GM19035 (cell line): ENCODE data around the gene HHIPL1.
A peak's percentile ranks its signal among the peaks of the same experiment; 100 is the strongest.

ENCODE experiments used
- ATAC-seq: cut with Tn5 transposase; IDR thresholded peaks from one replicate; pipeline ENCODE4 v1.9.1; 2021; ENCODE audit not compliant: unreplicated experiment

Gene HHIPL1

GRCh38 chr14:99674064-99674650, 29.2 kb downstream of the HHIPL1 start:
- ATAC-seq = no peak

GRCh38 chr14:99674776-99675381, 29.9 kb downstream of the HHIPL1 start:
- ATAC-seq = no peak

- no peak for ATAC-seq
Observed at GRCh38 chr14:99675382-99675835, 30.5 kb downstream of the HHIPL1 start.

- ATAC-seq = no peak
Observed at GRCh38 chr14:99675951-99676350, 31.0 kb downstream of the HHIPL1 start.

- no peak for ATAC-seq
Observed at GRCh38 chr14:99676657-99677056, 31.7 kb downstream of the HHIPL1 start.

- no peak for ATAC-seq
Observed at GRCh38 chr14:99677231-99678140, 32.6 kb downstream of the HHIPL1 start.

- ATAC-seq = no peak
Observed at GRCh38 chr14:99678198-99678597, 33.3 kb downstream of the HHIPL1 start.

- no peak for ATAC-seq
Observed at GRCh38 chr14:99679111-99679510, 34.2 kb downstream of the HHIPL1 start.

- no peak for ATAC-seq
Observed at GRCh38 chr14:99679543-99679942, 34.6 kb downstream of the HHIPL1 start.

- no peak for ATAC-seq
Observed at GRCh38 chr14:99679996-99680395, 35.1 kb downstream of the HHIPL1 start.

GRCh38 chr14:99681101-99681831, 36.3 kb downstream of the HHIPL1 start:
- no peak for ATAC-seq

GRCh38 chr14:99681832-99682148, 36.9 kb downstream of the HHIPL1 start:
- no peak for ATAC-seq

GRCh38 chr14:99682809-99683618, 38.1 kb downstream of the HHIPL1 start:
- ATAC-seq = peak; percentile 34

- peak; percentile 90 for ATAC-seq
Observed at GRCh38 chr14:99683619-99684409, 38.9 kb downstream of the HHIPL1 start, which contains the start of gene CYP46A1. TSS of gene CYP46A1 (plus strand) at chr14:99684298. CDS start at chr14:99684418, 120 bp downstream.

GRCh38 chr14:99684410-99684934, 39.5 kb downstream of the HHIPL1 start:
- ATAC-seq = no peak

- no peak for ATAC-seq
Observed at GRCh38 chr14:99685151-99685591, 40.2 kb downstream of the HHIPL1 start.

- no peak for ATAC-seq
Observed at GRCh38 chr14:99685596-99685995, 40.7 kb downstream of the HHIPL1 start.

GRCh38 chr14:99686557-99687283, 41.8 kb downstream of the HHIPL1 start:
- ATAC-seq = no peak
